NCI-H2196 treated with DMSO at 0.1 percent for 48 hours (cell line): ENCODE data around the gene FAM78A.
"Not testable (repeated sequence)": the region's sequence is repeated elsewhere in the genome, so short reads cannot be mapped to it uniquely, and the experiment has no call there.

Source experiments
- DNase-seq: peaks from one replicate; lab custom pipeline; 2025; ENCODE audit not compliant: unreplicated experiment; lab: John Stamatoyannopoulos, UW

The FAM78A gene

DNA sequence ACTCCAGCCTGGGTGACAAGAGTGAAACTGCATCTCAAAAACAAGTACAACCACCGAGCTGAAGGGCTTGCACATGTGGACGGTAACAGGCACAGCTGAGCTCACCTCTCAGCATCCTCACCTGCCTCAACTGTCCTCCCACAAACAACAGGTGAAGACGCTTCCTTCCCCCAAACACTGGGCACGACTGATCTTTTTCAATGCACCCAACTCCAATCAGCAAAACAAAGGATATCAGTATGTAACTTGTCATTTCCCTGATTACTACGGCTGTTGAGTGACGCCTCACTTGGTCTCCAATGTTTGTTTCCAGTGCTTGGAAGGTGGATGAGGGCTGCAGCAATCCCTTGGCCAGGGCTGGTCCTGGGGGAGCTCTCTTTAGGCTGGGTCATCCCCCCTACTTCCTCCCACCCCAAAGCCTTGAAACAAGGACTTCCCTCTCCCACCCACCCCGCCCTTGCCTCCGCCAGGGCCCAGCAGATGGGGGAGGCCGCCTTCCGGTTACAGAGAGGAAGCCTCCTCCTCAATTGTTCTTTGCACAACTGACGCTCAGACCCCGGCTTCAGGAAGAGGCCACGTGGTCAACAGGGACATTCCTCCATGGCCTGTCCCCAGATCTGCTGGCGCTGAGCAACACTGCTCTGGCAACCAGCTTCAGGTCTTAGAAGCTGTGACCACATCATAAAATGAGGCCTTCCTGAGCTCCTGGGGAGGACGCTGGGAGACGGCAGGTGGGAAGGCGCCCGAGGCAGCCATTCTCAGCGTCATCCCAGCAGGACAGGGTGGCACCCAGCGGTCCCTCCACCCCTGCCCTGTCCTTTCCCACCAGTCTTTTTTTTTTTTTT lies 5.9 kb downstream of the FAM78A start:
- no peak for DNase-seq

DNA sequence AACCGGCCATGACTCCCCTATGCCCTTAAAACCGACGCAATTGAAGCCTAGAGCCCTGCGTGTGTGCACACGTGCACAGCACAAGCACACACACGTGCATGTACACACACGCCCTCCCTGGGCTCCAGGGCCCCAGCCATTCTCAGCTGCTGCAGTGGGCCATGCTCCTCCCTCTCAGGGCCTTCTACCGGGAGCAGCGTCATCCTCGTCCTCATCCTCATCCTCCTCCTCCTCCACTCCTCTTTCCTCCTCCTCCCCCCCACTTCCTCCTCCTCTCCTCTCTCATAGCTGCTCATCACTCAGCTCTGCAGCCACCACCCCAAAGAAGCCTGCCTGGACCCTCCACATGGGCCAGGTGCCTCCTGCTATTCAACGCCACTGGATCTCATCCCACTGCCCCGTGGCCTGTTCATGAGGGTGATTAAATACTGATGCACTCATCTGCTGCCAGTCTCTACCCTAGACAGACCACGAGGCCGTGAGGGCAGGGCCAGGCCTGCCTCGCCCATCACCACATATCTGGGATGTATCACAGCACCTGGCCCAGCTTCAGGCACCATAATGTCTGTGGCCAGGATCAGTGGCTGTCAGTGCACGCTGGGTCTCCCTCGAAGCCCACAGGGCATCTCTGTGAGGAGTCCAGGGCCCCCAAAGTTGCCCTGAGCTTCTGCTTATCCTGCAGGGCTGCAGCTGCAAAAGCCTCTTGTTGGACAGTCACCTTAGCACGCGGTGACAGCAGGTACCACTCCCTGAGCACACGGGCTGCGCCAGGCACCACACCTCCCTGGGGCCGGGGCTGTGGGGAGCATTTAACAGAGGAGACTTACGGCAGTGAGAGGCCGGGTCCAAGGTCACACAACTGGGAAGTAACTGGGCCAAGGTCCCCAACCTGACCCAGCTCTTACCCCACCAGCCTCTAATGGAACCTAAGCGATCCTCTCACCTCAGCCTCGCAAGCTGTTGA lies 9.8 kb downstream of the FAM78A start:
- no peak for DNase-seq

DNA sequence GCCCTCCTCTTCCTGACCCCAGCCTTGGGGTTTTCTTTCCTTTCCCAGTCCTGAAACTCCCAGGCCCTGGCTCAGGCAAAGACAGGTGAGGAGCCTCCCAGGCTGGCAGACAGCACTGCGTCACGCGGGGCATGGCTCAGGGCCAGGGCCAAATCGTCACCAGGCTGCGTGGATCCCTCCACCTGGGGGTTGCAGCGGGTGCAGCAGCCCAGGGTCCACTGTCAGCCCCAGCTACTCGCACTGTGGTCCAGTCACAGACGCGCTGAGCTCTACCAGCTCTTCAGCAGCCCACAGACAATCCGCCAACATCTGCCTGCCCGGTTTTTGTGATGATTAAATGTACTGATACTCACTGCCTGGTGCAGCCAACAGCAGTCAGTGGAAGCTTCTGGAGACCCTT lies 12.1 kb downstream of the FAM78A start:
- no peak for DNase-seq

DNA sequence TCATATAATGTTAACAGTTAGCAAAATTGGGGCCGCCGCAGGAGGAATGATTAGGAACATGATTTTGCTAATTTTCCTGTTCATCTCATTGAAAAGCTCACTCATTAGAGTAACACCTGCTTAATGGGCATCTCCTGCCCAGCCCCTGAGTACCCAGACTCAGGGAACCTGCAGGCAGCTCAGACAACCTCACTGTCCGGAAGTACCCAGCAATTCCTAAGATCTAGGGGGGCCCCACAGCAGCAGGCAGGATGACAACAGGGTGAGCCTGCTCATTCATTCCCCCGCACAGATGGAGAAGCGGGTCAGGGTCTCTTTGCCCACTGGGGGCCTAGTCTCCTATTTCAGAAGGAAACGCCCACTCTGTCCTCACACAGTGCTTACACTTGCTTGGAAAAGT lies 12.6 kb downstream of the FAM78A start:
- no peak for DNase-seq

DNA sequence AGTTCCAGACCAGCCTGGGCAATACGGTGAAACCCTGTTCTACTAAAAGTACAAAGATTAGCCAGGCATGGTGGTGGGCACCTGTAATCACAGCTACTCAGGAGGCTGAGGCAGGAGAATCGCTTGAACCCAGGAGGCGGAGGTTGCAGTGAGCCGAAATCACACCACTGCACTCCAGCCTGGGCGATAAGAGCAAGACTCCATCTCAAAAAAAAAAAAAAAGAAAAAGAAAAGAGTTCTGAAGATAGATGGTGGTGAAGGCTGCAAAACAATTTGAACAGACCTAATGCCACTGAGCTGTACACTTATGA lies 13.3 kb downstream of the FAM78A start:
- DNase-seq, result not testable (repeated sequence)

DNA sequence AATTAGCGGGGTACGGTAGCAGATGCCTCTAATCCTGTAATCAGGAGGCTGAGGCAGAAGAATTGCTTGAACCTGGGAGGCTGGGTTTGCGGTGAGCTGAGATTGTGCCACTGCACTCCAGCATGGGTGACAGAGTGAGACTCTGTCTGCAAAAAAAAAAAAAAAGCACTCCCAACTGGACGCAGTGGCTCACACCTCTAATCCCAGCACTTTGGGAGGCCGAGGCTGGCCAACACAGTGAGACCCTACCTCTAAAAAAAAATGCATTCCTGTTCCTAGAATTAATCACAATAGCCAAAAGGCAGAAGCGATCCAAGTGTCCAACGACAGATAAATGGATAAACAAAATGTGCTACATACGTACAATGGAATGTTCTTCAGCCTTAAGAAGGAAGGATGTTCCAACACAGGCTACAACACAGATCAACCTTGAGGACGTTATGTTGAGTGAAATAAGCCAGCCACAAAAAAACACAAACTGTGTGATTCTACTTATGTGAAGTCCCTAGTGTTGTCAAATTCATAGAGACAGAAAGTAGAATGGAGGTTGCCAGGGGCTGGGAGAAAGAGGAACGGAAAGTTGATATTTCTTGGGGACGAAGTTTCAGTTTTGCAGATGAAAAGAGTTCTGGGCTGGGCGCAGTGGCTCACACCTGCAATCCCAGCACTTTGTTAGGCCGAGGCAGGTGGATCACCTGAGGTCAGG lies 13.8 kb downstream of the FAM78A start:
- no peak for DNase-seq

DNA sequence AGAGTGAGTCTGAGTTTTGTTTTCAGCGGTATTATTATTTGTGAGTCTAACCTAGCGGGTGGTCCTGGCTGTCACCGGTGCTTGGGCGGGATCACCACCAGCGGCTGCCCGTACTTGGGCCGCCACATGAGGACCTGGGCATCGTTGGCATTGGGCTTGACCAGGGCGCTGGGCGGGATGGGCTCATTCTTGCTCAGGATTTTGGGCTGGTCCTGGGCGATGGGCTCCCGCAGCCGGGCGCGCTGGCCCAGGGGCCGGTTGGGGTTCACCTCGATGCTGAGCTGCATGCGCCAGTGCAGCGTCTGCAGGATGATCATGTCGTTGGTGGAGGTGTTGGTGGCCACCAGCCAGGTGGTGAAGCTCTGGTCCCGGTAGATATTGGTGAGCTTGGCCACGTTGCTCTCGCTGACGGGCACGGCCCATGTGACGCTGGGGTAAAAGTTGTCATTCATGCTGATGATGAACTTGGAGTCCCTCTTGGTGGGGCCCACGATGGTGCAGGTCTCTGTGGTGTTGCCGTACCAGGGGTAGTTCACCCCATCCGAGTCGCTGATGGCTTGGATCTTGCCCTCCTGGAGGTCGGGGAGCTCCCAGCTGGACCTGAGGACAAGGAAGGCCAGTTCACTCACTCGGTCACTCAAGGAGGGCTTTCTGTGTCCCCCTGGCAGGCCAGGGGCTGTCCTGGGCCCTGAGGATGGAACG lies 15.4 kb downstream of the FAM78A start:
- DNase-seq, result no peak

DNA sequence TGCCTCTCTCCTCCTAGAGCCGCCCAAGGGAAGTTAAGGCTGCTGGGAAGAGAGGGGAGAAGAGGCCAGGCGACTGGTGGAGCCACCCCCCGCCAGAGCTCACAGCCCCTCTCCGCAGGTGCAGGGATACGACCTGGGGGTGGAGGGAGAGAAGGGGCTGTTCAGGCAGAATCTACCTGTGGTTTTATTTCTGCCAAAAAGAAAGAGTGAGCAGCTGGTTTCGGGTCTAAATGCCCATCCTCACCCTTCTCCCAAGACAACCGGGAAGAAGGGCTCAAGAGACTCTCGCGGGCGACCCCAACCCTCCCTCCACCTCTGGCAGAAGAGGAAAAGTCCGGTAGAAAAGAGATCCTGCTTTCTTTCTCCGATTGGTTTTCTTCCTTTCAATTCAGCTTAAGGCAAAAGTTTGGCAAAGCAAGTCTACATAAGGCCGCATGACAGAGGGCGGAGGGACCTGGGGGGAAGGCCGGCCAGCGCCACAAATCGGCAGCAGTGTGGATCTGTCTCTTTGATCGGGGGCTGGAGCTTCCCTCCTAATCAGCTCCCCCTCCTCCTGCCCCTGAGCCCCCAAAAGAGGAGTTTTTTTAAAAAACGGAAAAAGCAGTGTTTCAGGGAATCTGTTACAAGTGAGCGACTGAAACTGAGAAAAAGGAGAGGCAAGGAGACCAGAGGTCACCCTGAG lies 16.3 kb downstream of the FAM78A start:
- no peak for DNase-seq

DNA sequence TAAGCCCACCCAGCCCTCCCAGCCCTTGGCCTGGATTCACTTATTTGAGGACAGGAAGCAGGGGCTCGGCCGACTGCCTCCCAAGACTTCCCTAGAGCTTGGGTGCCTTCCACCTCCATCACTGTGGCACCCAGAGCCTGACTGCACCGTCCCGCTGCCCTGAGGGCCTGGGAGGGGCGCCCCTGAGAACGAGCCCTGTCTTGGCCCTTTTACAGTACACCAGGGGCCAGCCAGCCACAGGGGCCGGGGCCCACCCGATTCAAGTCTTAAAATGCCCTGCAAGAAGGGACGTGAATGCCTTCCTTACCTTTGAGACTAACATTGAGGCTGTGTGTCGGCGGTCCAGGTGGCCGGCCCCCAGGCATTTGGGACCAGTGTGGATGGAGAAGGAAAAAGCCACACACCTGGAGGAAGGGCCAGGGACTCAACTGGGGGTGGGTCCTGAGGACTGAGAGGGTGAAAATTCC lies 16.8 kb downstream of the FAM78A start:
- no peak for DNase-seq

DNA sequence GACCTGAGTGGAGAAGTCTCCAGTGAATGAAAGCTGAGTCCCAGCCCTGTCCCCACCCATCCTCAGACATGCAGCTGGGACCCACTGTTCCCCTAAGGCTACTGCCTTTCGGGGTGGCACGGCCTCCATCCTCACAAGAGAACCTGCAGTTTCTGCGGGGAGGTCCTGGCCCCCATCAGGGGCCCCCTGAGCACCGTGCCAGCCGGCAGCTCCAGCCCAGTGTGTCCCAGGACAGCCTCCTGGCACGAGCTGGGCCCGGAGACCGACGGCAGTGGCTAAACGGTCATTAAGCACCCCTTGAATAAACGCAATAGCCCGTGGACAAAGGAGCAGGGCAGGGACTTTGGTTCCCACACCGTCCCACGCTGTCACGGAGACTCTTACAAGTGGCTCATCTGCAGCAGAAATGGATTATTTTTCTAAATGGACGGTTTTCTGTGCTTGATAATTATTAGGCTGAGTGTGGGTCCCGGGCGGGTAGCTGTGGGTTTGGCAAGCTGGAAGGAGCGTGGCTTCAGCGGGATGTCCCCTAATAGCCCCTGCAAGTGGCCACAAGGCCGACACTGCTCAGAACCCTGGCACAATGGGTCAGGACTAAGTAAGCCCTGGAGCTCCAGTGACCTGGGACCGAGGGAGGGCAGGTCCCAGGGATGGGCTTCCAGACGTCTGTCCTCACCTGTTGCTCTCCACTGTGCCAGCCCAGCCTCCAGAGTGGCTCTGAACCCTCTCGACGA lies 17.4 kb downstream of the FAM78A start:
- no peak for DNase-seq

DNA sequence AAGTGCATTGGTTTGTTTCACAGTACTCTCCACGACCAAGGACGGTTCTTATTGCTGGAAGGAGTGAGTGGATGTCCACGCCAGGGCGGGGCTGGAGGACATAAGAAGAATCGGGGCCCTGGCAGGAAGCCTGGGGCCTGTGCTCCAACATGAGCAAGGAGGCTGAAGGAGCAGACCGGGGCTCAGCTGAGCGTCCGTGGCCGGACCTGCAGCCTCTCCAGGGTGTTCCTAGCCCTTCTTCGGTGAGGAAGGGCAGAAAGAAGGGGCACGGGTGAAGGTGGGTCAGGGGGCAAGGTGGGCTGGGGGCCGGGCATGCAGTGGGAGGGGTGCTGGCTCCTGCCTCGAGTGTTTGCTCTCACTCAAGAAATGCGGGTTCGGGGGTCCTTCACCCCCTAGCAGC lies 18.1 kb downstream of the FAM78A start:
- DNase-seq, result no peak

DNA sequence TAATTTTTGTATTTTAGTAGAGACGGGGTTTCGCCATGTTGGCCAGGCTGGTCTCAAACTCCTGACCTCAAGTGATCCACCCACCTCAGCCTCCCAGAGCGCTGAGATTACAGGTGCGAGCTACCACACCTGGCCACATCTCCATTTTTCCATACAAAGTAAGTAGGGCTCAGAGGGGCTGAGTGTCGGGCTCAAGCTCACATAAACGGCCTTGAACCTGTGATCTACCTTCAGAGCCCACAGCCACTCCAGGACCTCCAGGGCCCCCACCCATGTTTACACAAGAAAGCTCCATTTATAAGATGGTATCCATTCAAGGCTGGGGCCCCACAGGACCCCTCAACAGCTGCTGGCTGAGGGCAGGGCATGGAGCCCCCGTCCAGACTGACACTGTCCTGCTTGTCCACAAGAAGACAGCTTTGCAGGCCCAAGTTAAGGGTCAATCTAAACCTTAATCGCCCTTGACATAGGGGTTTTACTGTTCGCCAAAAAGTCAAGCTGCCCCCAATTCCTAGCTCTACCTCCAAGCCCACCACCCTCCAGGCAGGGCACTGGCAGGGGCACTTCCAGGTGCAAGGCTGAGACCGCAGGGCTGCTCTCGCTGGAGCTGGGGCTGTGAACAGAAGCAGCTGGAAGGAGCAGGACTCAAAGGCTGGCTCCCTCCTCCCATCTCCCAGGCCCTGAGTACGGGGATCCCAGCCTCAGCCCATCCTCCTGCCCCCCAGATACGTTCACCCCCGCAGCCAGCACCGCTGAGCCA lies 18.9 kb downstream of the FAM78A start:
- DNase-seq, result no peak

DNA sequence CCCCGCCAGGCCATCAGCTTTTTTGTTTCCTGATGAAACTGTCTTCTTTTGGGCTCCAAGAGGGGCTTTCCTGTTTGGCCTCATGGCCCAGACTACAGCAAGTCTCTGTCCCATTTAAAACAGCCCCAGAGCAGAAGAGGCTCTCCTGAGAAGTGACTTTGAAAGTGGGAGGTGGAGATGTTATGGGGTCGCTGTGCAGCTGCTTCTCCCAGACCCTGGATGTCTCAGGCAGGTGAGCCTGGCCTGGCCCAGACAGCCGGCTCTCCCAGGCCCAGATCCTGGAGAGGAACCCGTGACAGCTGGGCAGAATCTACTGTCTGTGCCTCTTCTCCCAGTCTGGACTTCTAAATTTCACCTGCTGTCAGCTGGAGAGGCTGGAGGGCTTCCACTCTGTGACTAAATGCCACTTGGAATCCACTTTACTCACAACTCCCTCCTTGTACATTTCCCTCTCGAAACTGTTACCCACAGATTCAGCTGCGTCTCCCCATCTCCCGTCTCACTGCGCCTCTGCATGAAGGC lies 20.6 kb downstream of the FAM78A start:
- DNase-seq, result no peak

DNA sequence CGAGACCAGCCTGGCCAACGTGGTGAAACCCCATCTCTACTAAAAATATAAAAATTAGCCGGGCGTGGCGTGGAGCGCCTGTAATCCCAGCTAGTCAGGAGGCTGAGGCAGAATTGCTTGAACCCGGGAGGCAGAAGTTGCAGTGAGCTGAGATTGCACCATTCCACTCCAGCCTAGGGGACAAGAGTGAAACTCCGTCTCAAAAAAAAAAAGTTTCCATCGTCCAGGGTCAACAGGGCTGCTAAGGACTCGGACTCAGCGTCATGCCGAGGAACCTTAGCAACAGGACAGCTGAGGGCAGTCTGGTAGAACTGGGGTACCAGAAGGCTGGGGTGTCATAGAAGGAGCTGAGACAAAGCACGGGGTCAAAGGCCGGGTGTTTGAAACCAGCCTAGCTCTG lies 21.7 kb downstream of the FAM78A start:
- DNase-seq, result no peak

DNA sequence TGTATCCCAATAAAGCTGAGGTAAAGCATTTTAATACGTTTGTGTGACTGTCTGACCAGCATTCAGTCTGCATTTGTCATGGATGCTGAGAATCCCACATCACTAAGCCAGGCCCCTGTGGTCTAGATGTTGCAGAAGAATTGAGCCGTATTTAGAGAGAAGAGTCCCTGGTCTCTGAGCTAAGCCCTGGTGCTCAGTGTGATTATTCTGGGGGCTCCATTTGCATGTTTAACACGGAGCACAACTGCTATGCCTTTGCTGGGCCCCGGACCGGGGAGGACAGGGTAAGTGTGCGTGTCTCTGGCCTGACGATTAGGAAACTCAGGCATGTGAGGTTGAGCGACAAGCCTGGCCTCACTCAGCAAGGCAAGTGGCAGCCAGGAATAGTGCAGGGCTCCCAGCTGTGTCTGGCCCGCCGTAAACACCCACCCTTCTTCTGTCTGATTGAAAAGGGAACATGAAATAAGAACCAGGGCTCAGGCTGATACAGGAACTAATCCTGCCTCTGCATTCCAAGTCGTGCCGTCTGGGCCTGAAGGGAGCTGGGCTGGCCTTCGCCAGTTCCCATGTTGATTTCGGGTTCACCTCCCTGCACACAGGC lies 22.3 kb downstream of the FAM78A start:
- no peak for DNase-seq

DNA sequence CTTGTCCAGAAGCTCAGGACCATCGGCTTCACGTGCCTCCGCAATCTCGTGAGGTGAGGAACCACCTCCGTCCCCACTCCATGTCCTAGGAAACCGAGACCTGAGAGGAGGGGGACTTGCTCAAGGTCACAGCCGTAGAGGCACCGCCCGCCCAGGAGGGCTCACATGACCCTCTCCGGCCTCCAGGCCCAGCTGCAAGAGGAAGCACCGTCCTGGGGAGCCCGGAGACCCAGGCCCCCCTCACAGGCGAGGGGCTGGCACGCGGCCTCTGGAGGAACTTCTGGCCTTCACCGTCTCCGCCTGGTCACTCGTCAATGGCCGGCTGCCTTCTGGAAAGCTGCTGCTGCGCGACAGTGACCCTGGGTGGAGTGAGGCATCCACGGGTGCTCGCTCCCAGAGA lies 24.2 kb downstream of the FAM78A start:
- DNase-seq, result no peak

DNA sequence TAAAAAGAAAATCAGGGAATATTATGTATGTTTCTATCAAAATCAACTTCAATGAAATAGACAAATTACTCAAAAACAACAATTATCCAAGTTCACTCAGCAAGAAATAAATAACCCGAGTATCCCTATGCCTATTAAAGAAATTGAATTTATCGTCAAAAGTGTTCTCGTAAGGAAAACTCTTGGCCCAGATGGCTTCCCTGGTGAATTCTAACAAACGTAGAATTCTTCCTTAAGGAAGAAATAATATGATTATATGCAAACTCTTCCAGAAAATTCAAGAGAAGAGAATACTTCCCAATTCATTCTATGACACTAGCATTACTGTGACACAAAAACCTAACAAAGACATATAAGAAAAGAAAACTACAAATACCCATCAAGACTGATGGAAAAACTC lies 29.7 kb downstream of the FAM78A start:
- no peak for DNase-seq

DNA sequence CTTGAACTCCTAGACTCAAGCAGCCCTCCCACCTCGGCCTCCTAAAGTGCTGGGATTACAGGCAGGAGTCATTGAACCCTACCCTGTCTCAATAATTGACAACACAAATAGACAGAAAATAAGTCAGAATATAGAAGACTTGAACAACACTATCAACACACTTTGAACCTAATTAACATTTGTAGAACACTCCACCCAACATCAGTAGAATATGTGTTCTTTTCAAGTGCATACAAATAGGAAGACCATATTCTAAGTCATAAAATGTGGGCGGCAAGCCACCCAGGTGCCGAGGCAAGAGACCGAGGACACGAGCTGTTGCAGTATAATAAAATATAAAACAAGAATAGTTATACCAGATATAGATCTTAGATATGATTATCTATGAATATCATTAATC lies 32.0 kb downstream of the FAM78A start:
- DNase-seq, result not testable (repeated sequence)
